Neural progenitor cell (in vitro differentiated cells): ENCODE results near the gene FAM53B.

ENCODE experiments used
- EZH2 ChIP-seq: fragments of 200-600 bp; sonication (generic); IDR thresholded peaks from 2 replicates; pipeline ENCODE4 v1.6.1; 2017; ENCODE audit warnings: antibody characterized with exemption, mild to moderate bottlenecking, moderate library complexity
- EZH2phosphoT487 ChIP-seq: fragments of 200-600 bp; sonication (generic); IDR thresholded peaks from 2 replicates; pipeline ENCODE4 v1.6.1; 2017; ENCODE audit warnings: antibody characterized with exemption
- TF ChIP-seq, protein P1 (sequence below): fragments of 200-600 bp; sonication (generic); IDR thresholded peaks from 2 replicates; pipeline ENCODE4 v1.5.1; 2017; ENCODE audit warnings: antibody characterized with exemption, mild to moderate bottlenecking

DNA sequence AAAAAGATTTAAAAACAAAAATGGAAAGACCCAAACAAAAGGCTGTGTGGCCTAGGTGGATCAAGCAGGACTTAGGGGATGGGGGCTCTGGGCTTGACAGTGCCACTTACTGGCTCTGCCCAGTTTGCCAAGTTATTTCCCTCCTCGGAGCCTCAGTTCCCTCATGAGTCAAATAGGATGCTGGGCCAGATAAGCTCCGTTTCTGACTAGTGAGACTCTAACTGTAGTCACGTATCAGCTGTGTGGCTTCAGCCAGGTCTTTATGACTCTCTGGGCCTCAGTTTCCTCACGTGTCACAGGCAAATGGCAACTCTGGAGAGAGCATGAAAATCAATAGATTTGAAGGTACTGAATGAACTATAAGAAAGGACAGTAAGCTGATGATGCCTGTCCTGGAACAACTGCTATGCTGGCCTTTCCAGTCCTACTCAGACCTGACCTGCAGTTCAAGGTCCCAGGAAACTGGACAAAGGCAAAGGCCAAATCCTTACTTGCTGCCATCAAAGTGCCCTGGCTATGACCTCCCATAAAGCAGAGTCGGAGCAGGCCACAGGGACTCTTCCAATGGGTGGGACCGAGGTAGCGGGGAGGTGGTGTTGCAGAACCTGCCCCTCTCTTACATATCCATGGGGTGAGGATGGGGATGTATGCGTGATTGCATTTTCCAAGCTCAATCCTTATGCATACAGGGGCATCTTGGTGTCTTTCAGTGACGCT, 27.0 kb downstream of the FAM53B start:
- TF ChIP-seq, protein P1, sequence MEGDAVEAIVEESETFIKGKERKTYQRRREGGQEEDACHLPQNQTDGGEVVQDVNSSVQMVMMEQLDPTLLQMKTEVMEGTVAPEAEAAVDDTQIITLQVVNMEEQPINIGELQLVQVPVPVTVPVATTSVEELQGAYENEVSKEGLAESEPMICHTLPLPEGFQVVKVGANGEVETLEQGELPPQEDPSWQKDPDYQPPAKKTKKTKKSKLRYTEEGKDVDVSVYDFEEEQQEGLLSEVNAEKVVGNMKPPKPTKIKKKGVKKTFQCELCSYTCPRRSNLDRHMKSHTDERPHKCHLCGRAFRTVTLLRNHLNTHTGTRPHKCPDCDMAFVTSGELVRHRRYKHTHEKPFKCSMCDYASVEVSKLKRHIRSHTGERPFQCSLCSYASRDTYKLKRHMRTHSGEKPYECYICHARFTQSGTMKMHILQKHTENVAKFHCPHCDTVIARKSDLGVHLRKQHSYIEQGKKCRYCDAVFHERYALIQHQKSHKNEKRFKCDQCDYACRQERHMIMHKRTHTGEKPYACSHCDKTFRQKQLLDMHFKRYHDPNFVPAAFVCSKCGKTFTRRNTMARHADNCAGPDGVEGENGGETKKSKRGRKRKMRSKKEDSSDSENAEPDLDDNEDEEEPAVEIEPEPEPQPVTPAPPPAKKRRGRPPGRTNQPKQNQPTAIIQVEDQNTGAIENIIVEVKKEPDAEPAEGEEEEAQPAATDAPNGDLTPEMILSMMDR, result no peak
- no peak for TF ChIP-seq EZH2phosphoT487
- no peak for TF ChIP-seq EZH2
